Neural cell (in vitro differentiated cells): Measurements from ENCODE around the gene MANF.

Experiments used
- EP300 ChIP-seq: fragments of 450-650 bp; conservative IDR thresholded peaks from 2 replicates; pipeline ENCODE4 v1.6.1; 2014; ENCODE audit warnings: antibody characterized with exemption, mild to moderate bottlenecking, moderate library complexity; ENCODE audit not compliant: poor library complexity, severe bottlenecking
- EZH2 ChIP-seq: fragments of 200-600, 300-800 bp; shearing (Covaris generic), sonication (generic); IDR thresholded peaks from 2 replicates; pipeline ENCODE4 v1.6.1; 2014; ENCODE audit warnings: antibody characterized with exemption, low read length, borderline replicate concordance, mild to moderate bottlenecking; ENCODE audit not compliant: insufficient read depth, poor library complexity, severe bottlenecking
- POLR2AphosphoS5 ChIP-seq: IDR thresholded peaks from 2 replicates; pipeline ENCODE4 v1.6.1; 2012
- RAD21 ChIP-seq: fragments of 450-650 bp; conservative IDR thresholded peaks from 2 replicates; pipeline ENCODE4 v1.6.1; 2014; ENCODE audit warnings: antibody characterized with exemption, mild to moderate bottlenecking, moderate library complexity
- TAF1 ChIP-seq: IDR thresholded peaks from 2 replicates; pipeline ENCODE4 v1.6.1; 2012; ENCODE audit warnings: low read depth
- TF ChIP-seq, protein P1 (sequence below): fragments of 450-650 bp; IDR thresholded peaks from 2 replicates; pipeline ENCODE4 v1.5.1; 2014; ENCODE audit warnings: antibody characterized with exemption, mild to moderate bottlenecking, moderate library complexity; ENCODE audit not compliant: poor library complexity, severe bottlenecking
- TF ChIP-seq, protein P2 (sequence below): IDR thresholded peaks from 2 replicates; pipeline ENCODE4 v1.6.1; 2012; ENCODE audit warnings: borderline replicate concordance

DNA sequence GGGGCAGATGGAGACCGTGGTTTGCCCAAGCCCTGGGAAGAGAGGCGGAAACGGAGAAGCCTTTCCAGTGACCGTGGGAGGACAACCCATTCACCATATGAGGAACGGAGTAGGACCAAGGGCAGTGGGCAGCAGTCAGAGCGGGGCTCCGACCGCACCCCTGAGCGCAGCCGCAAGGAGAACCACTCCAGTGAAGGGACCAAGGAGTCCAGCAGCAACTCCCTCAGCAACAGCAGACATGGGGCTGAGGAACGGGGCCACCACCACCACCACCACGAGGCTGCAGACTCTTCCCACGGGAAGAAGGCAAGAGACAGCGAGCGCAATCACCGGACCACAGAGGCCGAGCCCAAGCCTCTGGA is 8.0 kb downstream of the MANF start:
- TF ChIP-seq, protein P1, sequence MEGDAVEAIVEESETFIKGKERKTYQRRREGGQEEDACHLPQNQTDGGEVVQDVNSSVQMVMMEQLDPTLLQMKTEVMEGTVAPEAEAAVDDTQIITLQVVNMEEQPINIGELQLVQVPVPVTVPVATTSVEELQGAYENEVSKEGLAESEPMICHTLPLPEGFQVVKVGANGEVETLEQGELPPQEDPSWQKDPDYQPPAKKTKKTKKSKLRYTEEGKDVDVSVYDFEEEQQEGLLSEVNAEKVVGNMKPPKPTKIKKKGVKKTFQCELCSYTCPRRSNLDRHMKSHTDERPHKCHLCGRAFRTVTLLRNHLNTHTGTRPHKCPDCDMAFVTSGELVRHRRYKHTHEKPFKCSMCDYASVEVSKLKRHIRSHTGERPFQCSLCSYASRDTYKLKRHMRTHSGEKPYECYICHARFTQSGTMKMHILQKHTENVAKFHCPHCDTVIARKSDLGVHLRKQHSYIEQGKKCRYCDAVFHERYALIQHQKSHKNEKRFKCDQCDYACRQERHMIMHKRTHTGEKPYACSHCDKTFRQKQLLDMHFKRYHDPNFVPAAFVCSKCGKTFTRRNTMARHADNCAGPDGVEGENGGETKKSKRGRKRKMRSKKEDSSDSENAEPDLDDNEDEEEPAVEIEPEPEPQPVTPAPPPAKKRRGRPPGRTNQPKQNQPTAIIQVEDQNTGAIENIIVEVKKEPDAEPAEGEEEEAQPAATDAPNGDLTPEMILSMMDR = no peak
- no peak for TF ChIP-seq POLR2AphosphoS5
- TF ChIP-seq EP300 = no peak
- TF ChIP-seq TAF1 = no peak
- TF ChIP-seq, protein P2, sequence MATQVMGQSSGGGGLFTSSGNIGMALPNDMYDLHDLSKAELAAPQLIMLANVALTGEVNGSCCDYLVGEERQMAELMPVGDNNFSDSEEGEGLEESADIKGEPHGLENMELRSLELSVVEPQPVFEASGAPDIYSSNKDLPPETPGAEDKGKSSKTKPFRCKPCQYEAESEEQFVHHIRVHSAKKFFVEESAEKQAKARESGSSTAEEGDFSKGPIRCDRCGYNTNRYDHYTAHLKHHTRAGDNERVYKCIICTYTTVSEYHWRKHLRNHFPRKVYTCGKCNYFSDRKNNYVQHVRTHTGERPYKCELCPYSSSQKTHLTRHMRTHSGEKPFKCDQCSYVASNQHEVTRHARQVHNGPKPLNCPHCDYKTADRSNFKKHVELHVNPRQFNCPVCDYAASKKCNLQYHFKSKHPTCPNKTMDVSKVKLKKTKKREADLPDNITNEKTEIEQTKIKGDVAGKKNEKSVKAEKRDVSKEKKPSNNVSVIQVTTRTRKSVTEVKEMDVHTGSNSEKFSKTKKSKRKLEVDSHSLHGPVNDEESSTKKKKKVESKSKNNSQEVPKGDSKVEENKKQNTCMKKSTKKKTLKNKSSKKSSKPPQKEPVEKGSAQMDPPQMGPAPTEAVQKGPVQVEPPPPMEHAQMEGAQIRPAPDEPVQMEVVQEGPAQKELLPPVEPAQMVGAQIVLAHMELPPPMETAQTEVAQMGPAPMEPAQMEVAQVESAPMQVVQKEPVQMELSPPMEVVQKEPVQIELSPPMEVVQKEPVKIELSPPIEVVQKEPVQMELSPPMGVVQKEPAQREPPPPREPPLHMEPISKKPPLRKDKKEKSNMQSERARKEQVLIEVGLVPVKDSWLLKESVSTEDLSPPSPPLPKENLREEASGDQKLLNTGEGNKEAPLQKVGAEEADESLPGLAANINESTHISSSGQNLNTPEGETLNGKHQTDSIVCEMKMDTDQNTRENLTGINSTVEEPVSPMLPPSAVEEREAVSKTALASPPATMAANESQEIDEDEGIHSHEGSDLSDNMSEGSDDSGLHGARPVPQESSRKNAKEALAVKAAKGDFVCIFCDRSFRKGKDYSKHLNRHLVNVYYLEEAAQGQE = no peak
- TF ChIP-seq EZH2 = no peak
- no peak for TF ChIP-seq RAD21
